Vagina (tissue), 2 donors: Measurements from ENCODE around the gene NCOA5. TPM values are rescaled to one million over a fixed set of nuclear protein-coding genes. Genes with fewer than 3 reads are reported as not detected.

Experiments
- DNase-seq, 2 donors: peaks; one replicate each; pipeline ENCODE4 v3.0.0-alpha.2; 2017; ENCODE audit errors: extremely low spot score in 2 of 2
- H3K27ac ChIP-seq: fragments of 200-600 bp; sonication (generic); one replicate; pipeline ENCODE4 v1.5.1; 2019
- H3K27me3 ChIP-seq: fragments of 200-600 bp; sonication (generic); one replicate; pipeline ENCODE4 v1.5.1; 2019
- H3K36me3 ChIP-seq, 2 donors: fragments of 200-600 bp; sonication (generic); one replicate each; pipeline ENCODE4 v1.5.1; 2017 to 2019
- H3K4me1 ChIP-seq: fragments of 200-600 bp; sonication (generic); one replicate; pipeline ENCODE4 v1.5.1; 2019
- H3K4me3 ChIP-seq, 2 donors: fragments of 200-600 bp; sonication (generic); 1 replicate in 1 of 2; 2 replicates in 1 of 2; pipeline ENCODE4 v1.5.1; 2016 to 2019
- H3K9me3 ChIP-seq: fragments of 200-600 bp; sonication (generic); one replicate; pipeline ENCODE4 v1.5.1; 2019
- CTCF ChIP-seq, 3 experiments: fragments of 450-650 bp in 2 of 3; fragments of 200-600 bp in 1 of 3; sonication (generic) in 1 of 3; IDR thresholded peaks; one replicate each; pipeline ENCODE4 v1.5.1; 2017 to 2019; ENCODE audit warnings: antibody characterized with exemption in 3 of 3, mild to moderate bottlenecking in 2 of 3, moderate library complexity in 2 of 3
- POLR2A ChIP-seq, 2 donors: fragments of 450-650 bp; IDR thresholded peaks; one replicate each; pipeline ENCODE4 v1.6.1; 2017; ENCODE audit warnings: antibody characterized with exemption in 2 of 2, mild to moderate bottlenecking in 2 of 2, moderate library complexity in 2 of 2
- POLR2AphosphoS5 ChIP-seq, 2 donors: sonication (generic); formaldehyde crosslinking; IDR thresholded peaks; one replicate each; pipeline ENCODE4 v1.9.0; 2017; ENCODE audit warnings: antibody characterized with exemption in 2 of 2, mild to moderate bottlenecking in 2 of 2, low read depth in 1 of 2; ENCODE audit not compliant: insufficient read depth in 1 of 2
- intact Hi-C: fragments of 100-400 bp; cut with DNase I; formaldehyde crosslinking; loops from one replicate; pipeline ENCODE4 v1.15.1; 2023
- total RNA-seq: library from RNA; depleted of rRNA; stranded (reverse); fragments of >200 nt; gene quantifications from one replicate; pipeline ENCODE4 v1.2.3, GENCODE V29; 2016

The NCOA5 gene
- total RNA-seq, 1 donor from 2014 or later: 33.9 TPM

GRCh38 chr20:46083531-46084061 is 6.2 kb downstream of the NCOA5 start:
- H3K27ac ChIP-seq: no peak overlapping the region
- H3K9me3 ChIP-seq: no peaks in the 10 kb centered on the region
- intact Hi-C loops: no loop called here
- peaks cover 0 to 5% of the 10 kb centered on the region in 2 donors for H3K36me3 ChIP-seq
- H3K4me3 ChIP-seq: no peak overlapping the region
- H3K4me1 ChIP-seq: peaks cover 81% of the 10 kb centered on the region
- H3K27me3 ChIP-seq: no peaks in the 10 kb centered on the region
- TF ChIP-seq CTCF (IDR thresholded peaks at IDR 0.05) (no peak), POLR2AphosphoS5 (IDR thresholded peaks at IDR 0.05; ENCODE audit: insufficient read depth in 1 of 2, low read depth in 1 of 2) (no peak), POLR2A (IDR thresholded peaks at IDR 0.05) (no peak)
- DNase-seq: no peak

GRCh38 chr20:46083101-46083500 is 6.7 kb downstream of the NCOA5 start:
- H3K4me1 ChIP-seq: peaks cover 77% of the 10 kb centered on the region

GRCh38 chr20:46081074-46081473 is 8.7 kb downstream of the NCOA5 start:
- H3K9me3 ChIP-seq: no peaks in the 10 kb centered on the region
- no peak overlapping the region for H3K4me3 ChIP-seq
- peaks cover 57% of the 10 kb centered on the region for H3K4me1 ChIP-seq
- TF ChIP-seq POLR2AphosphoS5 (IDR thresholded peaks at IDR 0.05; ENCODE audit: insufficient read depth in 1 of 2, low read depth in 1 of 2) (no peak), CTCF (IDR thresholded peaks at IDR 0.05) (no peak), POLR2A (IDR thresholded peaks at IDR 0.05) (no peak)
- intact Hi-C loops: no loop called here
- no peaks in the 10 kb centered on the region for H3K27me3 ChIP-seq
- no peak overlapping the region for H3K27ac ChIP-seq
- no peak for DNase-seq
- H3K36me3 ChIP-seq: peaks cover 0 to 27% of the 10 kb centered on the region in 2 donors

More at GRCh38 chr20:46083101-46083500, 6.7 kb downstream of the NCOA5 start:
- Histone ChIP-seq H3K27ac (no peak overlapping the region), H3K36me3 (peaks cover 0 to 10% of the 10 kb centered on the region in 2 donors), H3K4me3 (no peak overlapping the region), H3K9me3 (no peaks in the 10 kb centered on the region), H3K27me3 (no peaks in the 10 kb centered on the region)
- TF ChIP-seq CTCF (IDR thresholded peaks at IDR 0.05): no peak
- TF ChIP-seq POLR2AphosphoS5 (IDR thresholded peaks at IDR 0.05; ENCODE audit: insufficient read depth in 1 of 2, low read depth in 1 of 2): no peak
- no peak for TF ChIP-seq POLR2A (IDR thresholded peaks at IDR 0.05)
- intact Hi-C loops: no loop called here
- DNase-seq: no peak

GRCh38 chr20:46078954-46079353 is 10.8 kb downstream of the NCOA5 start:
- DNase-seq: no peak
- no peak overlapping the region for H3K4me3 ChIP-seq
- peaks cover 0 to 45% of the 10 kb centered on the region in 2 donors for H3K36me3 ChIP-seq
- TF ChIP-seq CTCF (IDR thresholded peaks at IDR 0.05) (no peak), POLR2A (IDR thresholded peaks at IDR 0.05) (no peak), POLR2AphosphoS5 (IDR thresholded peaks at IDR 0.05; ENCODE audit: insufficient read depth in 1 of 2, low read depth in 1 of 2) (no peak)
- intact Hi-C loops: no loop called here
- no peaks in the 10 kb centered on the region for H3K27me3 ChIP-seq
- H3K27ac ChIP-seq: no peak overlapping the region
- H3K9me3 ChIP-seq: no peaks in the 10 kb centered on the region
- H3K4me1 ChIP-seq: peaks cover 36% of the 10 kb centered on the region

- Histone ChIP-seq H3K27ac (no peak overlapping the region), H3K27me3 (no peaks in the 10 kb centered on the region), H3K4me3 (no peak overlapping the region), H3K36me3 (peaks cover 0 to 45% of the 10 kb centered on the region in 2 donors), H3K4me1 (peaks cover 24% of the 10 kb centered on the region), H3K9me3 (no peaks in the 10 kb centered on the region)
- intact Hi-C loops: no loop called here
- TF ChIP-seq CTCF (IDR thresholded peaks at IDR 0.05) (no peak), POLR2A (IDR thresholded peaks at IDR 0.05) (no peak), POLR2AphosphoS5 (IDR thresholded peaks at IDR 0.05; ENCODE audit: insufficient read depth in 1 of 2, low read depth in 1 of 2) (no peak)
- DNase-seq: no peak
Measured at GRCh38 chr20:46077642-46078305, 12.0 kb downstream of the NCOA5 start.
